ENCODE data around the gene MCM8. TPM values are rescaled to one million over a fixed set of nuclear protein-coding genes. Genes with fewer than 3 reads are reported as not detected.

MCM8 gene
- total RNA-seq, 1 experiment from 2014 or later, result 20.6 TPM

DNA sequence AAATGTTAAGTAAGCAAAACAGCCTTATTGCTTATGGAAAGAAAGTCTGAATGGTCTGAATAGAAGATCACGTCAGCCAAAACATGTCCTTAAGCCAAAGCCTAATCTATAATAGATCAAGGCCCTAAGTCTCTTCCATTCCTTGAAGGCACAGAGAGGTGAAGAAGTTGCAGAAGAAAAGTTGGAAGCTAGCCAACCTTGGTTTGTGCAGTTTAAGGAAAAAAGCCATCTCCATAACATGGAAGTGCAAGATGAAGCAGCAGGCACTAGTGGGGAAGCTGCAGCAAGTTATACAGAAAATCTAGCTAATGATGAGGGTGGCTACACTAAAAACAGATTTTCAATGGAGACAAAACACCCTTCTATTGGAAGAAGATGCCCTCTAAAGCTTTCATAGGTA is 74.3 kb downstream of the MCM8 start:
- BruUV-seq (replicated peaks), result no TSS peak
- no peak overlapping the region for H3K27ac Mint-ChIP-seq (ENCODE audit: unreplicated experiment)
- CTCF ChIA-PET, result no interaction called here
- H3K9me3 Mint-ChIP-seq (ENCODE audit: low read depth, unreplicated experiment), result no peaks in the 10 kb centered on the region
- H3K27me3 Mint-ChIP-seq (ENCODE audit: unreplicated experiment), result no peaks in the 10 kb centered on the region
- TF ChIP-seq, protein P1, sequence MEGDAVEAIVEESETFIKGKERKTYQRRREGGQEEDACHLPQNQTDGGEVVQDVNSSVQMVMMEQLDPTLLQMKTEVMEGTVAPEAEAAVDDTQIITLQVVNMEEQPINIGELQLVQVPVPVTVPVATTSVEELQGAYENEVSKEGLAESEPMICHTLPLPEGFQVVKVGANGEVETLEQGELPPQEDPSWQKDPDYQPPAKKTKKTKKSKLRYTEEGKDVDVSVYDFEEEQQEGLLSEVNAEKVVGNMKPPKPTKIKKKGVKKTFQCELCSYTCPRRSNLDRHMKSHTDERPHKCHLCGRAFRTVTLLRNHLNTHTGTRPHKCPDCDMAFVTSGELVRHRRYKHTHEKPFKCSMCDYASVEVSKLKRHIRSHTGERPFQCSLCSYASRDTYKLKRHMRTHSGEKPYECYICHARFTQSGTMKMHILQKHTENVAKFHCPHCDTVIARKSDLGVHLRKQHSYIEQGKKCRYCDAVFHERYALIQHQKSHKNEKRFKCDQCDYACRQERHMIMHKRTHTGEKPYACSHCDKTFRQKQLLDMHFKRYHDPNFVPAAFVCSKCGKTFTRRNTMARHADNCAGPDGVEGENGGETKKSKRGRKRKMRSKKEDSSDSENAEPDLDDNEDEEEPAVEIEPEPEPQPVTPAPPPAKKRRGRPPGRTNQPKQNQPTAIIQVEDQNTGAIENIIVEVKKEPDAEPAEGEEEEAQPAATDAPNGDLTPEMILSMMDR (IDR thresholded peaks at IDR 0.05; ENCODE audit: unreplicated experiment), result no peak
- H3K4me1 Mint-ChIP-seq (ENCODE audit: low read depth, unreplicated experiment), result no peaks in the 10 kb centered on the region
- no peak overlapping the region for H3K4me3 Mint-ChIP-seq (ENCODE audit: low read depth, unreplicated experiment)
- intact Hi-C loops (cut with micrococcal nuclease; ENCODE audit: unreplicated experiment), result no loop called here
- DNase-seq, result no peak
- H3K36me3 Mint-ChIP-seq (ENCODE audit: insufficient read depth, unreplicated experiment), result peaks cover 10% of the 10 kb centered on the region

DNA sequence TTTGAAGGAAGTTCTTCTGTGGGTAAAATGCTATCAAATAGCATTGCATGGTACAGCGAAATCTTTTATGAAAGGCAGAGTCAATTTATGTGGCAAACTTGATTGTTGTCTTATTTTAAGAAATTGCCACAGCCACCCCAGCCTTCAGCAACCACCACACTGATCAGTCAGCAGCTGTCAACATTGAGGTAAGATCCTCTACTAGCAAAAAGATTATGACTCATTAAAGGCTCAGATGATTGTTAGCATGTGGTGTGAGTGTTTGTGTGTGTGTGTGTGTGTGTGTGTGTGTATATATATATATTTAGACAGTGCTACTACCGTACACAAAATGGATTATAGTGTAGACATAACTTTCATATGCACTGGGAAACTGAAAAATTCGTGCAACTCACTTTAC is 75.6 kb downstream of the MCM8 start:
- no peaks in the 10 kb centered on the region for H3K9me3 Mint-ChIP-seq (ENCODE audit: low read depth, unreplicated experiment)
- H3K27ac Mint-ChIP-seq (ENCODE audit: unreplicated experiment), result no peak overlapping the region
- H3K4me1 Mint-ChIP-seq (ENCODE audit: low read depth, unreplicated experiment), result no peaks in the 10 kb centered on the region
- no peak for DNase-seq
- TF ChIP-seq, protein P1 (IDR thresholded peaks at IDR 0.05; ENCODE audit: unreplicated experiment), result no peak
- CTCF ChIA-PET, result no interaction called here
- intact Hi-C loops (cut with micrococcal nuclease; ENCODE audit: unreplicated experiment), result no loop called here
- no TSS peak for BruUV-seq (replicated peaks)
- H3K4me3 Mint-ChIP-seq (ENCODE audit: low read depth, unreplicated experiment), result no peak overlapping the region
- peaks cover 6% of the 10 kb centered on the region for H3K36me3 Mint-ChIP-seq (ENCODE audit: insufficient read depth, unreplicated experiment)
- H3K27me3 Mint-ChIP-seq (ENCODE audit: unreplicated experiment), result no peaks in the 10 kb centered on the region

DNA sequence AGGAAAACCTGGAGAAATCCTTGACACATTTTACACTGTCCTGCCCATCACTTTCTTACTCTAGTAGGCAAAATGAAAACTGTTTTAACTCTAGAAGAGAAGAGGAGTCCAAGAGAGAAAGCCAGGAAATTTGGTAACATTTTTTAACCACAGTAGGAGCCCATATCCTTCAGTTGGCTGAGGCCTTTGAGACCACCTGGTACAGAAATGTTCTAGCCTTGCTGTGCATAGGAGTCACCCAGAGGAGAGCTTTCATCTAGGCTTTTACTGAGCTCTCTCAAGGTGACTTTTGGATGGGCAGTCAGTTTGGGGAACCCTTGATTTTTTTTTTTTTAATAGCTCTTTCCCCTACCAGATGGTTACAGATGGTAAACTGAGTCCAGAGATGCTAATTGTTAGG is 78.4 kb downstream of the MCM8 start:
- CTCF ChIA-PET, result interaction anchor here (0.6 kb wide), 1 partner anchor 230 kb away, joined by 4 read pairs; no protein-coding TSS in a partner anchor
- Mint-ChIP-seq H3K4me3 (ENCODE audit: low read depth, unreplicated experiment) (no peak overlapping the region), H3K9me3 (ENCODE audit: low read depth, unreplicated experiment) (no peaks in the 10 kb centered on the region), H3K4me1 (ENCODE audit: low read depth, unreplicated experiment) (no peaks in the 10 kb centered on the region), H3K27ac (ENCODE audit: unreplicated experiment) (no peak overlapping the region), H3K27me3 (ENCODE audit: unreplicated experiment) (no peaks in the 10 kb centered on the region), H3K36me3 (ENCODE audit: insufficient read depth, unreplicated experiment) (peaks cover 5% of the 10 kb centered on the region)
- intact Hi-C loops (cut with micrococcal nuclease; ENCODE audit: unreplicated experiment), result no loop called here
- TF ChIP-seq, protein P1 (IDR thresholded peaks at IDR 0.05; ENCODE audit: unreplicated experiment), result no peak
- DNase-seq, result no peak
- no TSS peak for BruUV-seq (replicated peaks)

DNA sequence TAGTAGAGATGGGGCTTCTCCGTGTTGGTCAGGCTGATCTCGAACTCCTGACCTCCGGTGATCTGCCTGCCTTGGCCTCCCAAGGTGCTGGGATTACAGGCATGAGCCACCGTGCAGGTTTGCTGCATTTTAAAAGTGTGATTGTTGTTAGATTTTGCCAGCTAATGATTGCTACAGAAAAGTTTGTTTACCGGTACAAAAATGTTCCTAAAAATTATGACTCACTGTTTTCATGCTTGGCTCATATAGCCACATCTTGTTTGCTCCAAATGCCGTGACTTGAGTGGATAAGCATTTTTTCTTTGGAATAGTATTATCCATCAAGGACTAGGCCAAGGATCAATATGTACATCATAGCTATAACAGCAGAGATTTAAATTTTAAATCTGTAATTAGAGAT is 79.1 kb downstream of the MCM8 start:
- H3K36me3 Mint-ChIP-seq (ENCODE audit: insufficient read depth, unreplicated experiment), result peaks cover 5% of the 10 kb centered on the region
- intact Hi-C loops (cut with micrococcal nuclease; ENCODE audit: unreplicated experiment), result no loop called here

More for the DNA sequence above, 79.1 kb downstream of the MCM8 start:
- DNase-seq, result no peak
- BruUV-seq (replicated peaks), result no TSS peak
- TF ChIP-seq, protein P1 (IDR thresholded peaks at IDR 0.05; ENCODE audit: unreplicated experiment), result no peak
- Mint-ChIP-seq H3K4me1 (ENCODE audit: low read depth, unreplicated experiment) (no peaks in the 10 kb centered on the region), H3K27ac (ENCODE audit: unreplicated experiment) (no peak overlapping the region), H3K27me3 (ENCODE audit: unreplicated experiment) (no peaks in the 10 kb centered on the region), H3K4me3 (ENCODE audit: low read depth, unreplicated experiment) (no peak overlapping the region), H3K9me3 (ENCODE audit: low read depth, unreplicated experiment) (no peaks in the 10 kb centered on the region)
- CTCF ChIA-PET, result interaction anchor here (0.6 kb wide), 1 partner anchor 231 kb away, joined by 4 read pairs; no protein-coding TSS in a partner anchor
